ENCODE results near the gene GPR108.
A peak's percentile ranks its signal among the peaks of the same experiment; 100 is the strongest.
"Not testable (repeated sequence)": the region's sequence is repeated elsewhere in the genome, so short reads cannot be mapped to it uniquely, and the experiment has no call there.

Gene GPR108

GRCh38 chr19:6760606-6761005 is 23.2 kb upstream of the GPR108 start:
- no peak for DNase-seq

- no peak for DNase-seq
Measured at GRCh38 chr19:6754653-6755463, 17.5 kb upstream of the GPR108 start.

DNA sequence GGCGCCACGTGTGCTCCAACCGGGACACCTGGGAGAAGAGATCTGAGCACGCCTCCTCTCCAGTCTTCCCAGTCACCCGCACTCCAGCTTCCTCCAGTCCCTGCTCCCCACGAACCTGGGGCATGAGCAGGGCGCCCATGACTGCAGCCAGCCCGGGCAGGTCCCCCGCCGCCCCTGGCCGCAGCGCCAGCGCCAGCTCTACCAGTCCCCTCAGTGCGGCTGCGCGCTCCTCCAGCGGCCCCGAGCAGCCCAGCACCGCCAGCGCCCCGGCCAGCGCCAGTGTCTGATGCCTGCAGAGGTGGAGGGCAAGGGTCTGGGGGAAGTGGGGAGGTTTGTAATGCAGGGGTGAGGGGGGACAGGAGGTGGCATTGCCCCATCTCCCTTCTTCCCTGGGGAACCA is 16.8 kb upstream of the GPR108 start:
- DNase-seq = no peak

DNA sequence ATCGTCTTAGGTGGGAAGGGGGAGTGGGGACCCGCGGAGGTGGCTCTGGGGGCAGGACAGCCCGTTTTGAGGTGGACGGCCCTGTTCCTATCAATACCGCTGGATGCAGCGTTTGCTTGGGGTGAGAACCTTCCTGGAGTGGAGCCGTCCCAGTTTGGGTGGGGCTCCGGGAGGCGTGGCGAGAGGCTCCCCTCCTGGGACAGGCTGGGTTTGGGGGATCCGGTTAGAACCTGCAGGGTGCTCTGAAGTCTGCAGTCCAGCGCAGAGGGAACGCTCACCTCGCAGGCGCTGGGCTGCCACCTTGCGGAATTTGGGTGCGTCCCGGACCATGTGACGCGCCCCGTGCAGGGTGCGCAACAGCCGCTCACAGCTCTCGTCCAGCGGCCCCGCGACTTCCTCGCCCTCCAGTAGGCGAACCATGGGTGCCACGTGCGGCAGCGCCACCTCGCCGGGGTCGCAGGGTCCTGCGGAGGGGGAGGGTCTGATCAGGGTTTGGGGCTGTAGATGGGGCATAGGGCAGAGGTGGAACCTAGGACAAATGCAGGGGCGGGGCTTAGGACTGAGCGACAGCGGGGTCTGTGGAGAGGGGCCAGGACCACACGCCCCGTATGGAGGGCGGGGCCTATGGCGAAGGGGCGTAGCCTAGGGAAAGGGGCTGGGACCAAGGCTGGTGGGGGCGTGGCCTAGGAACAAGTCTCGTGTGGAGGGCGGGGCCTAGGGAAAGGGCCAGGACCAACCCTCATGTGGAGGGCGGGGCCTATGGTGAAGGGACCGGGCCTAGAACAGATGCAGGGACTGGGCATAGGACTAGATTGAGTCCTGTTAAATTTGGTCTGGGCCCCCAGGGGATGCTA is 16.0 kb upstream of the GPR108 start:
- peak; percentile 72 to 84 for DNase-seq

GRCh38 chr19:6752256-6753177 is 15.1 kb upstream of the GPR108 start:
- DNase-seq = no peak

GRCh38 chr19:6751189-6751588 is 13.8 kb upstream of the GPR108 start:
- no peak for DNase-seq

GRCh38 chr19:6750062-6750461 is 12.7 kb upstream of the GPR108 start:
- DNase-seq = no peak

GRCh38 chr19:6748543-6748942 is 11.2 kb upstream of the GPR108 start:
- not testable (repeated sequence) for DNase-seq

DNA sequence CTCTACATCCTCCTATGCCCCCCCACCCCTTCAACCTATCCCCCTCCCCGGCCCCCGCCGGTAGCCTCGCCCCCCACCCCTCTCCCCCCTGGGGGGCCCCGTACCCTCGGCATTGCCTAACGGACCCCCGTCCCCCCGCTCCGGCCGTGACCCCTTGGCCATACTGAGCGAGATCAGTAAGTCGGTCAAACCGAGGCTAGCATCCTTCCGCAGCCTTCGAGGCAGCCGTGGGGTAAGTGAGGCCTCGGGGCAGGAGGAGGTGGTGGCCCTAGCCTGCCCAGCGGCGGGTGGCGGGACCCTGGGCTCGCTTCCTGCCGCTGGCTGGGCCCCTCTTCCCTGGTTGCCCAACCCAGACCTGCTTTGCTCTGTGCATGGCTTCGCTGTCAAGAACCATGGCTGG is 8.6 kb upstream of the GPR108 start:
- no peak for DNase-seq

GRCh38 chr19:6744381-6745301 is 7.3 kb upstream of the GPR108 start:
- DNase-seq = no peak

GRCh38 chr19:6743714-6744380 is 6.5 kb upstream of the GPR108 start:
- DNase-seq = no peak

DNA sequence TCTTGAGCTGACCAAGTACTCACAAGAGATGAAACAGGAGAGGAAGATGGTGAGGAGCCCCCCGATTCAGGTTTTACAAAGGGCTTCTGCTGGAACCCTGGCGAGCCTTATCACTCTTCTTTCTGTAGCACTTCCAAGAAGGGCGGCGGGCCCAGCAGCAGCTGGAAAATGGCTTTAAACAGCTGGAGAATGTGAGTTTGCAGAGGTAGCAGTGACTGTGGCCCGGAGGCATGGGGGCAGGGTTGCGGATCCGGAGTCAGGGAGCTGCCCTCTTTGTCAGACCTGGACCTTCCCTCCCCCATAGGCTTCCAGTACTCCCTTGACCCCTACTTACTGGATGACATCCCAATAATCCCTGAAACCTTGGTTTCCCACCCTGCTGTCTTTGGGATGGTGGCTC is 5.7 kb upstream of the GPR108 start:
- DNase-seq = no peak

GRCh38 chr19:6740589-6741343 is 3.4 kb upstream of the GPR108 start:
- DNase-seq = no peak

- peak; percentile 14 to 16 for DNase-seq
Measured at GRCh38 chr19:6739883-6740588, 2.7 kb upstream of the GPR108 start.

DNA sequence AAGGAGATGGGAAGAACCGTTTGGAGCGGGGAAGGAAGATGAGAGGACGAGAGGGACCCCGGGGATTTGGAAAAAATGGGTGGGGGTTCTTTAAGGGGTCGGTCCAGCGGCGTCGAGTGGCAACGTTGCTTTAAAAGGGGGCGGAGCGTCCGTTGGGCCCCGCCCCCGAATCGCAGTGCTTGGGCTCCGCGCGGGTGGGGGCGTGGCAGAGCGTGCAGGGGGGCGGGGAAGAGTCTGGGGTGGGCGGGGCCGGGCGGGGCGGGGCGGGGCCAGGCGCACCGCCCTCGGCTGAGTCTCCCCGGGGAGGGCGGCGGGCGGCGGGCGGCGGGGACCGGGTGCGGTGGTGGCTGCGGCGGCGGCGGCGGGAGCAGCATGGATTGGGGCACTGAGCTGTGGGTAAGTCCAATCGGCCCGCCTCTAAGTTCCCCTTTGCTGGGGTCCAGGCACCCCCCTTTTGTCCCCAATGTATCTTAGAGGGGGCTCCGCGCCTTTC is 2.1 kb upstream of the GPR108 start, which contains the start of gene TRIP10:
Gene TRIP10 (plus strand): TSS at position 291 of the 493 bp plus-strand sequence. CDS start 82 bp downstream, at position 373.
- peak; percentile 76 to 82 for DNase-seq

GRCh38 chr19:6738787-6739389 is 1.5 kb upstream of the GPR108 start:
- peak in 1 of 2 donors; percentile 42 for DNase-seq

DNA sequence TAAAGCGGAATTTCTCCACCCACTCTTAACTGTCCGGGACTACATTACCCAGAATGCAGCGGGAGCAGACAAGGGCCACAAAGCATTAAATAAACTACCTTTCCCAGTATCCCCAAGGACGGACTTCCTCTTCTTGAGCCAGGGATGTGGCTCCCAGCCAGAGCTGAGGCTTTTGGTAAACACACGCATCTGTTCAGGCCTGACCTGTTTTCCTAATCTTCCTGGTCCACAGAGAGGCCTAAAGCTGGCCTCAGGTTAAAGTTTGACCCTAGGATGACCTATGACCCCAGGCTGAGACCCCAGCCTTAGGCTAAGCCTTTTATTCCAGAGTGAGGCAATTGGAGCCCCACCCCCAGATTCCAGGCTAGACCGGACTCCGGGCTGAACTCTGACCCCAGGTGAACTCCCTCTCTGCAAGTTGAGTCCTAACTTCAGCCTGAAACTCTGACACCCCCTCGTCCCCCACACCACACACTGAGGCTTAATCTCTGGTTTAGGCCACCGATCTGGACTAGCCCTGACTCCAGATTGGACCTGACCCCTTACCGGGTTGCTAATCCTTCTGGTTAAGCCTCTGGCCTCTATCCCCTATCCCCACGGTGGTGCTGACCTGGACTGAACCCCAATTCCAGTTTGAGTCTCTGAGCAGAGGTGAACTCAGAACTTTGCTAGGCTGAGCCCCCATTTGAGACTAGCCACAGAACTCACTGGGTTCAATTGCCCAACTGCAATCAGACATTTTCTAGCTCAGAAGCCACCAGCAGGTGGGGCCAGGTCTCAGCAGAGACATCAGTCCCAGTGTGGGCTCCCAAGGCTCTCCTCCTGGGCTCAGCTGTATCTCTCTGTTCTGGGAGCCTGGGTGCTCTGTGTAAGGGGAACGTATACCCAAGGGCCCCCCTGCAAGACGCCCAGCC is 750 bp upstream of the GPR108 start:
- DNase-seq = peak; percentile 77 to 79

DNA sequence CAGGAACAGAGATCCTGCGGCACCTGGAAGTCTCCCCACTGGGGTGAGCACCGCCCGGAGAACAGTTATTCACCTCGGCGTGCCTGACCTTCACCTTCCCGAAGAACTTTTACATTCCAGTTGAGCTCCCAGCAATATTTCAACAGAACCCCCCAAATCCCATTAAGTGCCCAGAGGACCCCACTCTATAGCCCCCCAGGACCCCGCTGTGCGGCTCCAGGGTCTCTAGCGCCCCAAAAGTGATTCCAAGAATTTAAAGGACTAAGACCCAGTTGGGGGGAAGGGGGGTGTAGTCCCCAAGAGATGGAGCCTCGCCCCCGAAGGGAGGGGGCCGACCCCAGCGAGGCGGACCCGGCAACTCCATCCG is 480 bp downstream of the GPR108 start:
- no peak for DNase-seq
